AG09309 (cell line): ENCODE measurements around the gene LYSMD3.
"Not testable (repeated sequence)": the region's sequence is repeated elsewhere in the genome, so short reads cannot be mapped to it uniquely, and the experiment has no call there.

ENCODE experiments used
- DNase-seq: peaks from one replicate; pipeline ENCODE4 v3.0.0-alpha.2; 2010; ENCODE audit warnings: low read depth
- H3K4me3 ChIP-seq: 2 replicates; pipeline ENCODE4 v1.5.1; 2011; ENCODE audit warnings: mild to moderate bottlenecking, low read depth, low read length, moderate library complexity; ENCODE audit not compliant: control insufficient read depth
- TF ChIP-seq, protein P1 (sequence below): IDR thresholded peaks from 2 replicates; pipeline ENCODE4 v1.5.1; 2011; ENCODE audit warnings: mild to moderate bottlenecking, low read depth, low read length, inconsistent platforms; ENCODE audit not compliant: insufficient read depth, control insufficient read depth; ENCODE audit errors: missing control alignments

Gene LYSMD3

DNA sequence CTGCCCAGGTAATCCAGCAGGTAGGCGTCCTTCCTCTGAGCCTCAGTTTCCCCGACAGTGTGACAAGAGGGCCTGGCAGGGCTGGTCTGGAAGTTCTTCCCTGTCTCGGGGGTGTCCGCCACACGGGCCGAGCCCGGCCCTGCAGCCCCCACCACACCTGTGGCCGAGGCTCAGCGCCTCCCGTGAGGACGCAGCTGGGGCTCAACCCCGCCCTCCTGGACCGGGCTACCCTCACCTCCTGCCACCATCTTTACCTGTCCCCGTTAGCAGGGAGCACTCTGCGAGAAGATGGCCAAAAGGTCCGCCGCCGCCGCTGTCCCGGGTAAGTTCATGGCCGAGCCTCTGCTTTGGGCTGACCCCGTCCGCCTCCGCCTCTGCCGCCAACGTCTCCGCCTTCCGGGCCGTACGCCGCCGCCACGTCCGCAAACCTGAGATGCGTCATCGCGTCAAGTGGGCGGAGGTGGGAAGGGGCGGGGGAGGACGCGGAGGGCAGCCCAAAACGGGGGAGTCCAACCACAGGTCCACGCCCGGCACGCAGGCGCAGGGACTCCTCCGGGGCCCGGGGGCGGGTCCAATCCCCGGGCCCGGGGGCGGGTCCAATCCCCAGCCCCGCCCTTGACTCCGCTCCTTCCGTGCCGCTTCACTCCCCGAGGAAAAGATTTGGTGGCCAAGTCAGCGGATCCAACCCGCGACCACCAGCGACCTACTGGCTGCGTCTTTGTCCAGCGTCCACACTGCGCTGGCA is at the start of gene LYSMD3:
LYSMD3 (minus strand) TSS at position 391 of the 745 bp plus-strand sequence. CDS start 4,295 bp downstream, outside the sequence.
- TF ChIP-seq, protein P1, sequence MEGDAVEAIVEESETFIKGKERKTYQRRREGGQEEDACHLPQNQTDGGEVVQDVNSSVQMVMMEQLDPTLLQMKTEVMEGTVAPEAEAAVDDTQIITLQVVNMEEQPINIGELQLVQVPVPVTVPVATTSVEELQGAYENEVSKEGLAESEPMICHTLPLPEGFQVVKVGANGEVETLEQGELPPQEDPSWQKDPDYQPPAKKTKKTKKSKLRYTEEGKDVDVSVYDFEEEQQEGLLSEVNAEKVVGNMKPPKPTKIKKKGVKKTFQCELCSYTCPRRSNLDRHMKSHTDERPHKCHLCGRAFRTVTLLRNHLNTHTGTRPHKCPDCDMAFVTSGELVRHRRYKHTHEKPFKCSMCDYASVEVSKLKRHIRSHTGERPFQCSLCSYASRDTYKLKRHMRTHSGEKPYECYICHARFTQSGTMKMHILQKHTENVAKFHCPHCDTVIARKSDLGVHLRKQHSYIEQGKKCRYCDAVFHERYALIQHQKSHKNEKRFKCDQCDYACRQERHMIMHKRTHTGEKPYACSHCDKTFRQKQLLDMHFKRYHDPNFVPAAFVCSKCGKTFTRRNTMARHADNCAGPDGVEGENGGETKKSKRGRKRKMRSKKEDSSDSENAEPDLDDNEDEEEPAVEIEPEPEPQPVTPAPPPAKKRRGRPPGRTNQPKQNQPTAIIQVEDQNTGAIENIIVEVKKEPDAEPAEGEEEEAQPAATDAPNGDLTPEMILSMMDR, result no peak
- peak; percentile 84 for DNase-seq
- H3K4me3 ChIP-seq, result peak within 1 kb of the TSS; percentile 93

DNA sequence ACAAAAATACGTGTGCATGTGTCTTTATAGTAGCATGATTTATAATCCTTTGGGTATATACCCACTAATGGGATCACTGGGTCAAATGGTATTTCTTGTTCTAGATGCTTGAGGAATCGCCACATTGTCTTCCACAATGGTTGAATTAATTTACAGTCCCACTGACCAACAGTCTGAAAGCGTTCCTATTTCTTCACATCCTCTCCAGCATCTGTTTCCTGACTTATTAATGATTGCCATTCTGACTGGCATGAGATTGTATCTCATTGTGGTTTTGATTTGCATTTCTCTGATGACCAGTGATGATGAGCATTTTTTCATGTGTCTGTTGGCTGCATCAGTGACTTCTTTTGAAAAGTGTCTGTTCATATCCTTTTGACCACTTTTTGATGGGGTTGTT is 47.2 kb upstream of the LYSMD3 start:
- DNase-seq, result not testable (repeated sequence)

DNA sequence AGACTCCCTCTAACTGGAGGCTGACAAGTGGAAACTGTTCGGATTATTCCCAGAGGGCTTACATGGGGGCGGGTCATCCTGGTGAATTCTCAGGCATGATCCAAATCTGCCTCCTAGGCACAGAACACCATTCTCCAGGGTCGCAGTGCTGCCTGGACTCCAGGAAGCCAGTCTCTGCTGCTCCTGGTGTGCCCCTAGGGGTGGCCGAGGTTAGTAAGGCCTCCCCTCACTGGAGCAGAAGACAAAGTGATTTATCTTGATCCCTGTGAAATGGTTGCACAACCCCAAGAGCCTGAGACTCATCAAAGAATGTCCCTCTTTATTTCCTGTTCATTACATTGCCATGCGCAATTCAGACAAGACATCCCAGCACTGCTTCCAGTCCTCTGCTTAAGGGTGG is 46.3 kb upstream of the LYSMD3 start:
- H3K4me3 ChIP-seq, result no peak overlapping the region
- DNase-seq, result no peak
- TF ChIP-seq, protein P1, result no peak

More for the DNA sequence above, 47.2 kb upstream of the LYSMD3 start:
- not testable (repeated sequence) for H3K4me3 ChIP-seq

DNA sequence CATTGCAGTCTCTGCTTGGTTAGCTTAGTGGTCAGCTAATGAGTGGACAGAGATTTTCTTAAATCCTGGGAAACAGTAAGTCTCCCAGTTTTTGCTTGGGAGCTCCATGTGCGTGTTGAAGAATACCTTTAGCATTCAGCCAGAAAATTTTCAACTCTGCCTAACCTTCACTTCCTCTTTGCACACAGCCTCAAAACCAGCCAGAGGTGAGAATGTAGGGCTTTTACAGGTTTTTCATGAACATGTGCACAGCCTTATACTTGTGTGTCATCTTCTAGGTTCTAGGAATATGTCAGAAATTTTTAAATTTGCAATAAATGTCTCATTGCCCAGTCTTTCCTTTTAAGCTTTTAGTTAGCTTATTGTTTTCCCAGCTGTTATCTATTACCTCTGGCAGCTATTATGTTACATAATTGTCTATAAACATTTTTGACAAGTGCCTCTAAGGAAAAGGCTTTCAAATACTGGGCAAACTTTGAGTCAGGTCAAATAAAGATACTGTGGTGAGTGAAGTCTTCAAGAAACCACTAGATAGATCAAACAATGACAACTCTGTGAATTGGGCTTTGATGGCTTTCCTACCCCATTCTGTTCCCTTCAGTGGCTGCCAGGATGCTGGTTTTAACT is 41.9 kb upstream of the LYSMD3 start:
- H3K4me3 ChIP-seq, result no peak overlapping the region
- no peak for DNase-seq
- TF ChIP-seq, protein P1, result no peak

DNA sequence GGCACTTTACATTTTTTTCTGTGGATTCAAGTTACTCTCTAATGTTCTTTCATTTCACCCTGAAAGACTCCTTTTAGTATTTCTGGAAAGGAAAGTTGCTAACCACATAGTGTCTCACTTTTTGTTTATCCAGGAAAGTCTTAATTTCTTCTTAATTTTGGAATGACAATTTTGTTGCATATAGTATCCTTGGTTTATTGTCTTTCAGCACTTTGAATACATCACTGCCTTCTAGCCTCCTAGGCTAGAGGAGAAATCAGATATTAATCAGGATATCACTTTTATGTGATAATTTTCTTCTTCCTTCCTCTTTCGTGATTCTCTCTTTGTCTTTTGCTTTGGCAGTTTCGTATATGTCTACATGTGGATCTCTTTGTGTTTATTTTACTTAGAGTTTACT is 40.6 kb upstream of the LYSMD3 start:
- no peak overlapping the region for H3K4me3 ChIP-seq
- DNase-seq, result no peak
- TF ChIP-seq, protein P1, result no peak

DNA sequence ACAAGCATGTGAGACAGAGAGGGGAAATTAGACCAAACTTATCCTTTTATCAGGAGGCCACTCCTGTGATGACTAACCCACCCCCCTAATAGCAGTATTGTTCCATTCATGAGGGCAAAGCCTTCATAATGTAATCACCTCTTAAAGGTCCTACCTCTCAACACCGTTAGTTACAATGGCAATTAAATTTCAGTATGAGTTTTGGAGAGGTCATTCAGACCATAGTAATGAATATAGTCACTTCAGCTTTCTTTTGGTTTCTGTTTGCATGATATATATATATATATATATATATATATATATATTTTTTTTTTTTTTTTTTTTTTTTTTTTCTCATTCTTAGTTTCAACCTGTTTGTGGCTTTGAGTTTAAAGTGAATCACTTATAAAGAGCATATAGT is 39.7 kb upstream of the LYSMD3 start:
- no peak for DNase-seq
- TF ChIP-seq, protein P1, result no peak

DNA sequence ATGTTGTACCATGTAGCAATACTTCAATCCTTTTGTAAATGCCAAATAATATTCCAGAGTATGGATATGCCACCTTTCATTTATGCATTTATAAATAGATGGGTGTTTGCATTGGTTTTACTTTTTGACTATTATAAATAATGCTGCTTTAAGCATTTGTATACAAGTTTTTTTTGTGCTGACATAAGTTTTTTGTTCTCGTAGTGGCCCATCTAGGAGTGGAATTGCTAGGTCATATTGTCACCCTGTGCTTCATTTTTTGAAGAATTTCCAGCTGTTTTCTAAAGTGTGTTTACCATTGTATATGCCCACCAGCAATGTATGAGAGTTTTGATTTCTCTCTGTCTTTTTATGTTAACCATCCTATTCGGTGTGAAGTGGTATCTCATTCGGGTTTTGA is 36.1 kb upstream of the LYSMD3 start:
- DNase-seq, result no peak
- TF ChIP-seq, protein P1, result no peak
- H3K4me3 ChIP-seq, result no peak overlapping the region

More for the DNA sequence above, 39.7 kb upstream of the LYSMD3 start:
- no peak overlapping the region for H3K4me3 ChIP-seq
